WTC11 (cell line): ENCODE measurements around the gene NPAS3. TPM values are rescaled to one million over a fixed set of nuclear protein-coding genes. Genes with fewer than 3 reads are reported as not detected.

Source experiments
- ATAC-seq: fragments of 200-7000 bp; cut with Tn5 transposase; 2 replicates; pipeline ENCODE4 v1.10.0; 2021; ENCODE audit warnings: mild to moderate bottlenecking, moderate library complexity
- CTCF ChIA-PET: fragments of 300-600 bp; sonication (Branson Sonifier 250); formaldehyde crosslinking; loops from one replicate; lab custom pipeline; 2021; ENCODE audit warnings: antibody characterized with exemption; lab: Charles Lee
- POLR2A ChIA-PET: fragments of 350-600 bp; sonication (Branson Sonifier 250); formaldehyde crosslinking; loops from one replicate; lab custom pipeline; 2021; ENCODE audit warnings: antibody characterized with exemption; lab: Charles Lee
- DNase-seq: peaks from one replicate; pipeline ENCODE4 v3.0.0; 2021; ENCODE audit warnings: low spot score
- H3K27ac Mint-ChIP-seq: 2 replicates; pipeline ENCODE4 v1.8.0; 2021; ENCODE audit warnings: mixed read lengths
- H3K27me3 Mint-ChIP-seq: 2 replicates; pipeline ENCODE4 v1.8.0; 2021; ENCODE audit warnings: low read depth, mild to moderate bottlenecking, moderate library complexity, mixed read lengths
- H3K36me3 Mint-ChIP-seq: 2 replicates; pipeline ENCODE4 v1.8.0; 2021; ENCODE audit warnings: mixed read lengths
- H3K4me1 Mint-ChIP-seq: 2 replicates; pipeline ENCODE4 v1.8.0; 2022; ENCODE audit warnings: mixed read lengths
- H3K4me3 Mint-ChIP-seq: 2 replicates; pipeline ENCODE4 v1.8.0; 2021; ENCODE audit warnings: mild to moderate bottlenecking, moderate library complexity, mixed read lengths
- H3K9me3 Mint-ChIP-seq: 2 replicates; pipeline ENCODE4 v1.8.0; 2021; ENCODE audit warnings: mixed read lengths
- AFF4 ChIP-seq: sonication (generic); formaldehyde crosslinking; IDR thresholded peaks from 2 replicates; pipeline ENCODE4 v1.8.1; 2023; ENCODE audit warnings: mild to moderate bottlenecking, missing genetic modification reagents, borderline replicate concordance
- ATF1 ChIP-seq: sonication (generic); formaldehyde crosslinking; IDR thresholded peaks from 2 replicates; pipeline ENCODE4 v1.8.1; 2023; ENCODE audit warnings: mild to moderate bottlenecking, moderate library complexity, missing genetic modification reagents
- ATF2 ChIP-seq: sonication (generic); formaldehyde crosslinking; IDR thresholded peaks from 2 replicates; pipeline ENCODE4 v1.8.1; 2022; ENCODE audit warnings: low read depth, missing genetic modification reagents, borderline replicate concordance
- CREB1 ChIP-seq: sonication (generic); formaldehyde crosslinking; IDR thresholded peaks from 2 replicates; pipeline ENCODE4 v1.8.0; 2023; ENCODE audit warnings: mild to moderate bottlenecking, missing genetic modification reagents
- ELF4 ChIP-seq: sonication (generic); formaldehyde crosslinking; IDR thresholded peaks from 2 replicates; pipeline ENCODE4 v1.8.1; 2022; ENCODE audit warnings: low read depth, mild to moderate bottlenecking, moderate library complexity, missing genetic modification reagents
- ESRRA ChIP-seq: sonication (generic); formaldehyde crosslinking; IDR thresholded peaks from 2 replicates; pipeline ENCODE4 v1.8.1; 2022; ENCODE audit warnings: mild to moderate bottlenecking, missing genetic modification reagents, borderline replicate concordance
- ETV6 ChIP-seq: sonication (generic); formaldehyde crosslinking; IDR thresholded peaks from 2 replicates; pipeline ENCODE4 v1.8.1; 2022; ENCODE audit warnings: mild to moderate bottlenecking, missing genetic modification reagents
- FOXJ3 ChIP-seq: sonication (generic); formaldehyde crosslinking; IDR thresholded peaks from 2 replicates; pipeline ENCODE4 v1.9.0; 2021; ENCODE audit warnings: missing genetic modification reagents, mild to moderate bottlenecking, borderline replicate concordance
- HMGXB4 ChIP-seq: sonication (generic); formaldehyde crosslinking; IDR thresholded peaks from 2 replicates; pipeline ENCODE4 v1.8.1; 2023; ENCODE audit warnings: mild to moderate bottlenecking, moderate library complexity, missing genetic modification reagents
- IRF2 ChIP-seq: sonication (generic); formaldehyde crosslinking; IDR thresholded peaks from 2 replicates; pipeline ENCODE4 v1.8.0; 2022; ENCODE audit warnings: low read depth, missing genetic modification reagents, borderline replicate concordance
- MYBL2 ChIP-seq: sonication (generic); formaldehyde crosslinking; IDR thresholded peaks from 2 replicates; pipeline ENCODE4 v1.8.1; 2023; ENCODE audit warnings: mild to moderate bottlenecking, moderate library complexity, missing genetic modification reagents
- SOX15 ChIP-seq: fragments of 250-450 bp; sonication (Bioruptor Pico); IDR thresholded peaks from 2 replicates; pipeline ENCODE4 v1.9.0; 2021; ENCODE audit warnings: mild to moderate bottlenecking
- TEAD4 ChIP-seq: sonication (generic); formaldehyde crosslinking; IDR thresholded peaks from 2 replicates; pipeline ENCODE4 v1.8.0; 2022; ENCODE audit warnings: mild to moderate bottlenecking, missing genetic modification reagents
- ZBTB21 ChIP-seq: sonication (generic); formaldehyde crosslinking; IDR thresholded peaks from 2 replicates; pipeline ENCODE4 v1.8.1; 2023; ENCODE audit warnings: mild to moderate bottlenecking, missing genetic modification reagents, borderline replicate concordance
- ZNF423 ChIP-seq: fragments of 250-450 bp; sonication (Bioruptor Pico); IDR thresholded peaks from 2 replicates; pipeline ENCODE4 v2.1.2; 2022; ENCODE audit warnings: mild to moderate bottlenecking, moderate library complexity
- ZNF425 ChIP-seq: fragments of 250-450 bp; sonication (Bioruptor Pico); conservative IDR thresholded peaks from 2 replicates; pipeline ENCODE4 v1.9.0; 2021; ENCODE audit warnings: mild to moderate bottlenecking
- ZNF512 ChIP-seq: sonication (generic); formaldehyde crosslinking; IDR thresholded peaks from 2 replicates; pipeline ENCODE4 v1.8.1; 2022; ENCODE audit warnings: missing genetic modification reagents, borderline replicate concordance
- total RNA-seq: library from RNA; stranded (reverse); gene quantifications from 3 replicates; pipeline ENCODE4 v1.2.3, GENCODE V29; 2021

NPAS3 gene
- total RNA-seq, 1 experiment from 2014 or later, result 3.2 TPM

- no peak for TF ChIP-seq ATF2
- no peak for TF ChIP-seq ZNF423 (CRISPR knock-in tag)
- no peak for TF ChIP-seq MYBL2 (CRISPR knock-in tag)
Observed at GRCh38 chr14:33812181-33812580, 873.5 kb downstream of the NPAS3 start (continued).

- H3K27ac Mint-ChIP-seq, result no peak overlapping the region
- TF ChIP-seq SOX15 (CRISPR knock-in tag), result no peak
- TF ChIP-seq ATF1 (CRISPR knock-in tag), result no peak
- no peak for TF ChIP-seq ESRRA
- no peak for TF ChIP-seq ZNF512
- TF ChIP-seq IRF2 (CRISPR knock-in tag), result no peak
- TF ChIP-seq ETV6 (CRISPR knock-in tag), result no peak
- no peak for TF ChIP-seq ZBTB21 (CRISPR knock-in tag)
- no peak for TF ChIP-seq AFF4 (CRISPR knock-in tag)
- TF ChIP-seq ELF4, result no peak
- no peak for TF ChIP-seq HMGXB4 (CRISPR knock-in tag)
- TF ChIP-seq ZNF423 (CRISPR knock-in tag), result no peak
- TF ChIP-seq TEAD4 (CRISPR knock-in tag), result no peak
- TF ChIP-seq CREB1 (CRISPR knock-in tag), result no peak
- TF ChIP-seq ZNF425 (CRISPR knock-in tag), result no peak
- no peak for TF ChIP-seq FOXJ3 (CRISPR knock-in tag)
- no peak overlapping the region for H3K4me3 Mint-ChIP-seq
- no peaks in the 10 kb centered on the region for H3K27me3 Mint-ChIP-seq
- ChIA-PET CTCF (interaction anchor here (0.8 to 1.0 kb wide), 2 partner anchors 20 to 36 kb away, joined by 3 to 4 read pairs; no protein-coding TSS in a partner anchor), POLR2A (no interaction called here)
- H3K36me3 Mint-ChIP-seq, result no peaks in the 10 kb centered on the region
- H3K4me1 Mint-ChIP-seq, result peaks cover 4% of the 10 kb centered on the region
- DNase-seq (no peak), ATAC-seq (no peak)
- H3K9me3 Mint-ChIP-seq, result no peaks in the 10 kb centered on the region
Observed at GRCh38 chr14:33812601-33813000, 873.9 kb downstream of the NPAS3 start.
